ENCODE results near the gene ABCC9. TPM values are rescaled to one million over a fixed set of nuclear protein-coding genes. Genes with fewer than 3 reads are reported as not detected.

The ABCC9 gene
- total and polyA plus RNA-seq, 10 donors = 0.42 to 21.8 (median 14.2) TPM

GRCh38 chr12:21764950-21765349, 176.3 kb downstream of the ABCC9 start:
- 88 to 97% (median 95%) methylated on average over 4 of the region's 4 CpGs for WGBS, 5 donors
- no peak overlapping the region for H3K27ac ChIP-seq
- H3K9me3 ChIP-seq = no peaks in the 10 kb centered on the region
- no peak for DNase-seq
- H3K27me3 ChIP-seq (replicated peaks in 1 of 7) = no peaks in the 10 kb centered on the region
- H3K4me3 ChIP-seq = no peak overlapping the region
- intact Hi-C loops (cut with DNase I; ENCODE audit: low total_unique reads) = no loop called here
- no peak for TF ChIP-seq CTCF (IDR thresholded peaks at IDR 0.05 in 8 of 11, conservative IDR thresholded peaks at IDR 0.05 in 3 of 11)
- no peak for TF ChIP-seq POLR2AphosphoS5 (IDR thresholded peaks at IDR 0.05)
- H3K4me1 ChIP-seq = no peaks in the 10 kb centered on the region
- peaks cover 0 to 6% (median 0%) of the 10 kb centered on the region in 6 donors for H3K36me3 ChIP-seq

GRCh38 chr12:21764065-21764464, 177.2 kb downstream of the ABCC9 start:
- intact Hi-C loops (cut with DNase I; ENCODE audit: low total_unique reads) = no loop called here
- TF ChIP-seq POLR2A (IDR thresholded peaks at IDR 0.05) (no peak), CTCF (IDR thresholded peaks at IDR 0.05 in 8 of 11, conservative IDR thresholded peaks at IDR 0.05 in 3 of 11) (no peak), POLR2AphosphoS5 (IDR thresholded peaks at IDR 0.05) (no peak)
- Histone ChIP-seq H3K36me3 (peaks cover 0 to 6% (median 0%) of the 10 kb centered on the region in 6 donors), H3K4me1 (no peaks in the 10 kb centered on the region), H3K9me3 (no peaks in the 10 kb centered on the region), H3K4me3 (no peak overlapping the region), H3K27ac (no peak overlapping the region), H3K27me3 (replicated peaks in 1 of 7) (no peaks in the 10 kb centered on the region)
- 70 to 86% (median 78%) methylated on average over 2 of the region's 2 CpGs for WGBS, 5 donors
- DNase-seq = no peak

GRCh38 chr12:21763531-21763930, 177.7 kb downstream of the ABCC9 start:
- Histone ChIP-seq H3K4me1 (no peaks in the 10 kb centered on the region), H3K36me3 (peaks cover 0 to 6% (median 0%) of the 10 kb centered on the region in 6 donors), H3K4me3 (no peak overlapping the region), H3K27me3 (replicated peaks in 1 of 7) (no peaks in the 10 kb centered on the region), H3K27ac (no peak overlapping the region), H3K9me3 (no peaks in the 10 kb centered on the region)
- DNase-seq = no peak
- WGBS, 5 donors = 70 to 85% (median 82%) methylated on average over 2 of the region's 2 CpGs
- intact Hi-C loops (cut with DNase I; ENCODE audit: low total_unique reads) = no loop called here
- no peak for TF ChIP-seq POLR2AphosphoS5 (IDR thresholded peaks at IDR 0.05)
- TF ChIP-seq CTCF (IDR thresholded peaks at IDR 0.05 in 8 of 11, conservative IDR thresholded peaks at IDR 0.05 in 3 of 11) = no peak
- TF ChIP-seq POLR2A (IDR thresholded peaks at IDR 0.05) = no peak

- no peaks in the 10 kb centered on the region for H3K4me1 ChIP-seq
- DNase-seq = no peak
- no peaks in the 10 kb centered on the region for H3K27me3 ChIP-seq (replicated peaks in 1 of 7)
- 81 to 94% (median 92%) methylated on average over 5 of the region's 5 CpGs for WGBS, 5 donors
- intact Hi-C loops (cut with DNase I; ENCODE audit: low total_unique reads) = no loop called here
- no peak overlapping the region for H3K27ac ChIP-seq
- no peak overlapping the region for H3K4me3 ChIP-seq
- H3K36me3 ChIP-seq = no peaks in the 10 kb centered on the region
- no peaks in the 10 kb centered on the region for H3K9me3 ChIP-seq
- TF ChIP-seq POLR2AphosphoS5 (IDR thresholded peaks at IDR 0.05) = no peak
- TF ChIP-seq CTCF (IDR thresholded peaks at IDR 0.05 in 8 of 11, conservative IDR thresholded peaks at IDR 0.05 in 3 of 11) = no peak
- TF ChIP-seq POLR2A (IDR thresholded peaks at IDR 0.05) = no peak
Observed at GRCh38 chr12:21759737-21760136, 181.5 kb downstream of the ABCC9 start.

Data from spleen (tissue), 11 donors.